Measurements from ENCODE around the gene FDX1.
"Not testable (repeated sequence)": the region's sequence is repeated elsewhere in the genome, so short reads cannot be mapped to it uniquely, and the experiment has no call there.

FDX1 gene, protein sequence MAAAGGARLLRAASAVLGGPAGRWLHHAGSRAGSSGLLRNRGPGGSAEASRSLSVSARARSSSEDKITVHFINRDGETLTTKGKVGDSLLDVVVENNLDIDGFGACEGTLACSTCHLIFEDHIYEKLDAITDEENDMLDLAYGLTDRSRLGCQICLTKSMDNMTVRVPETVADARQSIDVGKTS

DNA sequence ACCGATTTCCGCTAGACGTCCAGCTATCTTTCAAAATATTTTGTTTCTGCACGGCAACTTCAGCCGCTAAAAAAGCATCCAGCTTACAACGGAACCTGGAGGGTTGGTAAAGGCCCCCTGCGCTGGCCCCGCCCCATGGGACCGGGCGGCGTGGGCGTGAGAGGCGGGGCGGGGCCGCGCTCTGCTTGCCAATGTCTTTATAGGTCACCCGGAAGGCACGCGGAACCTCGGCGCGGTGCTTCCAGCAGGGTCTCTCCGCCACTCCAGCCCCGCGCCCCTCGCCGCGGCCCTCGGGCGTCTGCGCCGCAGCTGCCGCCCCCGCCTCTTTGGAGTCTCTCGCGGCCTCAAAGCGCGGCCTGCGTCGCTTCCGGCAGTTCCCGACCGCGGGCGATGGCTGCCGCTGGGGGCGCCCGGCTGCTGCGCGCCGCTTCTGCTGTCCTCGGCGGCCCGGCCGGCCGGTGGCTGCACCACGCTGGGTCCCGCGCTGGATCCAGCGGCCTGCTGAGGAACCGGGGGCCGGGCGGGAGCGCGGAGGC is at the start of gene FDX1:
Gene FDX1, plus strand, starts transcription at position 218 of the 536 bp plus-strand sequence. Its CDS starts 173 bp downstream, at position 391.
- peak; percentile 87 for DNase-seq (ENCODE audit: low spot score)

DNA sequence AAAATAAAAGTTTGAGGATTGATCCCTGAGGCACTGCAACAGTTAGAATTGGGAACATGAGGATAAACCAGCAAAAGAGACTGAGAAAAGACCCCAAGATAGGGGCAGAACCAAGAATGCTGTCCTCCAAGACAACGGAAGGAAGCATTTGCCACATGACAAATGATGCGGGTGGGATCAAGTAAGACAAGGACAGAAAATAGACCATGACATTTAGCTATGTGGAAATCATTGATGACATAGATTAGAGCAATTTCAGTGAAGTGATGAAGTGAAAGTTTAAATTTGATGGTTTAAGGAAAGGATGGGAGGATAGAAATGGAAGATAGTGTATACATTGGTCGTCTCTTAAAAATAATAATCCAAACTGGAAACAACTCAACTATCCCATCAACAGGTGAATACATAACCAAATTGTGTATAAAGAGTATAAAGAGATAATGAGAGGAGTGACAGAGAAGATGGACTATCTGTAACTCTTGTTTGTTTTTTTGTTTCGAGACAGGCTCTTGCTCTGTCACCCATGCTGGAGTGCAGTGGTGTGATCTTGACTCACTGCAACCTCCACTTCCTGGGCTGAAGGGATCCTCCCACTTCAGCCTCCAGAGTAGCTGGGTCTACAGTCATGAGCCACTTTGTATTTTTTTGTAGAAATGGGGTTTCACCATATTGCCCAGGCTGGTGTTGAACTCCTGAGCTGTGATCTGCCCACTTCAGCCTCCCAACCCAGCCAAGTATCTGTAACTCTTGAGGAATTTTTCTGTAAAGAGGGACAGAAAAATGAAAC is 48.7 kb upstream of the FDX1 start:
- no peak for DNase-seq (ENCODE audit: low spot score)

DNA sequence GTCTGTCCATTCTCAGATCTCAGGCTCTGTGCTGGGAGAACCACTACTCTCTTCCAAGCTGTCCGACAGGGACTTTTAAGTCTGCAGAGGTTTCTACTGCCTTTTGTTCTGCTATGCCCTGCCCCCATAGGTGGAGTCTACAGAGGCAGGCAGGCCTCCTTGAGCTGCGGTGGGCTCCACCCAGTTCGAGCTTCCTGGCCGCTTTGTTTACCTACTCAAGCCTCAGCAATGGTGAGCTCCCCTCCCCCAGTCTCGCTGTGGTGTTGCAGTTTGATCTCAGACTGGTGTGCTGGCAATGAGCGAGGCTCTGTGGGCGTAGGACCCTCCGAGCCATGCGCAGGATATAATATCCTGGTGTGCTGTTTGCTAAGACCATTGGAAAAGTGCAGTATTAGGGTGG is 41.5 kb upstream of the FDX1 start:
- DNase-seq (ENCODE audit: low spot score): not testable (repeated sequence)

DNA sequence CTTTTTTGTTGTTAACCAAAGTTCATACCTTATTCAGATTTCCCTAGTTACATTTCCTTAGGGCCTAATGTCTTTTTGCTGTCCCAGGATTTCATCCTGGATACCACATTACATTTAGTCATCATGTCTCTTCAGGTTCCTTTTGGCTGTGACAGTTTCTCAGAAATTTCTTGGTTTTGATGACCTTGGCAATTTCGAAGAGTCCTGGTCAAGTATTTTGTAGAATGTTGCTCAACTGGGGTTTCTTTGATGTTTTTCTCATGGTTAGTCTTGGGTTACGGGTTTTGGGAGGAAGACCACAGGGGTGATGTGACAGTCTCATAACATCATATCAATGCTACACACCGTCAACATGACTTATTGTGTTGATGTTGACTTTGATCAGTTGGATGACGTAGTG is 39.8 kb upstream of the FDX1 start:
- no peak for DNase-seq (ENCODE audit: low spot score)

DNA sequence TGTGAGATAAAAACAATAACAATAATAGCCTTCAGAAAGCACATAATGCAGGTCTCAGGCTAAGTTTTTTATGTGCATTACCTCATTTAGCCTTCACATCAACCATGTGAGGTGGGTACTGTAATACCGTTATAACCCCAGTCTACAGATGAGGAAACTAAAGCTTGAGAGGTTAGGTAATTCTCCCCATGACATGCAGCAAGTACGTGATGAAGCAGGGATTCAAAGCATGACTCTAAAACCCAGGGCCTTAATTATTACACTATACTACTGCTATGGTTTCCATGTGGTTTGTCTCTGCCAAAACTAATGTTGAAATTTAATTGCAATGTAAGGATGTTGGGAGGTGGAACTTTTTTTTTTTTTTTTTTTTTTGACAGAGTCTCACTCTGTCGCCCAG is 37.7 kb upstream of the FDX1 start:
- DNase-seq (ENCODE audit: low spot score): no peak

DNA sequence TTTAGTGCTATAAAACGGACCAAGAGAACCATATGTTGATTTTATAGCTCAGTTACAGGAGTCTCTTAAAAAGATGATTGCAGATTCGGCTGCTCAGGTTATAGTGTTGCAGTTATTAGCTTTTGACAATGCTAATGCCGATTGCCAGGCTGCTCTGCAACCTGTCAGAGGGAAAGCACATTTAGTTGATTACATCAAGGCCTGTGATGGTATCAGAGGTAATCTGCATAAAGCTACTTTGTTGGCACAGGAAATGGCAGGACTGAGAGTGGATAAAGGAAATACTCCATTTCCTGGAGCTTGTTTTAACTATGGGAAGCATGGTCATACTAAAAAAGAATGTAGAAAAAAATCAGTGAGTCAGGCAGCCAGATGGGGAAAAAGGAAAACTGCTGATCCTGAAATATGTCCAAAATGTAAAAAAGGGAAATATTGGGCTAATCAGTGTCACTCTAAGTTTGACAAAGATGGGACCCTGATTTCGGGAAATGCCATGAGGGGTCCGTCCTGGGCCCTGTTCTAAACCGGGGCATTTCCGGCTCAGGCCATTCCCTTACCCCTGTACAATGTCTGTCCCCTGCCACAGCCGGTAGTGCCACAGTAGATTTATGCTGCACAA is 32.0 kb upstream of the FDX1 start:
- DNase-seq (ENCODE audit: low spot score): not testable (repeated sequence)

DNA sequence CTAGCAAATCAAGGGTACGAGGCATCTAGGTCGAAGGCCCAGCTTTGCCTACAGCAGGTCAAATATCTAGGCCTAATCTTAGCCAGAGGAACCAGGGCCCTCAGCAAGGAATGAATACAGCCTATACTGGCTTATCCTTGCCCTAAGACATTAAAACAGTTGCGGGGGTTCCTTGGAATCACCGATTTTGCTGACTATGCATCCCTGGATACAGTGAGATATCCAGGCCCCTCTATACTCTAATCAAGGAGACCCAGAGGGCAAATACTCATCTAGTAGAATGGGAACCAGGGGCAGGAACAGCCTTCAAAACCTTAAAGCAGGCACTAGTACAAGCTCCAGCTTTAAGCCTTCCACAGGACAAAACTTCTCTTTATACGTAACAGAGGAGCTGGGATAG is 26.2 kb upstream of the FDX1 start:
- not testable (repeated sequence) for DNase-seq (ENCODE audit: low spot score)

DNA sequence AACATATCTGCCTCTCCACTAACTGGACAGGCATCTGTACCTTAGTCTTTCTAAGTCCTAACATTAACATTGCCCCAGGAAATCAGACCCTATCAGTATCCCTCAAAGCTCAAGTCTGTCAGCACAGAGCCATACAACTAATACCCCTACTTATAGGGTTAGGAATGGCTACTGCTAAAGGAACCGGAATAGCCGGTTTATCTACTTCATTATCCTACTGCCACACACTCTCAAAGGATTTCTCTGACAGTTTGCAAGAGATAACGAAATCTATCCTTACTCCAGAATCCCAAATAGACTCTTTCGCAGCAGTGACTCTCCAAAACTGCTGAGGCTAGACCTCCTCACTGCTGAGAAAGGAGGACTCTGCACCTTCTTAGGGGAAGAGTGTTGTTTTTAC is 24.1 kb upstream of the FDX1 start:
- not testable (repeated sequence) for DNase-seq (ENCODE audit: low spot score)

DNA sequence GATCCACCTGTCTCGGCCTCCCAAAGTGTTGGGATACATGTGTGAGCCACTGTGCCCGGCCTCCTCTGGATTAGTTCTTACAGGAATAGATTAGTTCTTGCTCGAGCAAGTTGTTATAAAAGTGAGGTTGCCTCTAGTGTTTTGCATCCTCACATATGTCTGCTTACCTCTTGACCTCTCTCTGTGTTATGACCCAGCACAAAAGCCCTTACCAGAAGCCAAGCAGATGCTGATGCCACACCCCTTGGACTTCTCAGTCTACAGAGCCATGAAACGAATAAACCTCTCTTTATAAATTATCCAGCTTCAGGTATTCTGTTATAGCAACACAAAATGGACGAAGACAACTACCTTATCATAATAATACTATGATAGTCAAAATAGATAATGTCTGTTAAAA is 22.4 kb upstream of the FDX1 start:
- DNase-seq (ENCODE audit: low spot score): no peak

DNA sequence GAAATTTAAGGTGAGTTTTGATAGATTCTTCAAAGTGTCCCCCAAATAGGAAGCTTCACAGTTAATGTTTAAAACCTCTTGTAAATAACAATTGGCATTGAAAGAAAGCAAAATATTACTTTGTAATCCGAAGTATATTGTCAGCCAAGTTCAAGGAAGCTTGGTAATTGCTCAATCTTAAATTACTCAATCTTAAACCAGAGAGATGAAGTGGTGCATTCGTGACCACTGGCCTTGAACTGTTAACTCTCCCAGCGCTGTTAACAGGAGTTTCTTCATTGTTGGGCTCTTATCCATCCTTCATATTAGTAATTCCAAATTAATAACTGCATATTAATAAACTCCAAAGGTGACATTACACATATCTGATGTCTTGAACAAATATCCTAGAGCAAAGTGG is 20.6 kb upstream of the FDX1 start:
- DNase-seq (ENCODE audit: low spot score): no peak

DNA sequence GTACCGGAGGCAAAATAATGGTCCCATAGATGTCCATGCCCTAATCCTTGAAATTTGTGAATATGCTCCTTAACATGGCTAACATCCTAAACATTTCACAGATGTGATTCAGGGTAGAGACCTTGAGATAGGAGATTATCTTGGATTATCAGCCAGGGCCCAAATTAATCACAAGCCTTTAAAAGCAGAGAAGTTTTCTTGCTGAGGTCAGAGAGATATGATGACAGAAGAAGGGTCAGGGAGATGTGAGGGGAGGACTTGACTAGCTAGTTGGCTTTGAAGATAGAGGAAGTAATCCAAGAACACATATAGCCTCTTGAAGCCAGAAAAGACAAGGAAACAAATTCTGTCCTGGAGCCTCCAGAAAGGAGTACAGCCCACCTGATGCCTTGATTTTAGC is 19.1 kb upstream of the FDX1 start:
- DNase-seq (ENCODE audit: low spot score): no peak

DNA sequence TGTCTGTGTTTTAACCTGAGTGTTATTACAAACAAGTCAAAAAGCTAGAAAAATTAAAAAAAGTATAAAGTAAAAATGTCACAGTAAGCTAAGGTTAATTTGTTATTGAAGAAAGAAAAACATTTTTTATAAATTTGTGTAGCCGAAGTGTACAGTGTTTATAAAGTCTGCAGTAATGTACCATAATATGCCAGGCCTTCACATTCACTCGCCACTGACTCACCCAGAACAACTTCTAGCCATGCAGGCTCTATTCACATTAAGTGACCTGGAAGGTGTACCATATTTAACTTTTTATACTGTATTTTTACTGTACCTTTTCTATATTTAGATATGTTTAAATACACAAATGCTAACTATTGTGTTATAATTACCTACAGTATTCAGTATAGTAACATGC is 14.7 kb upstream of the FDX1 start:
- DNase-seq (ENCODE audit: low spot score): no peak

DNA sequence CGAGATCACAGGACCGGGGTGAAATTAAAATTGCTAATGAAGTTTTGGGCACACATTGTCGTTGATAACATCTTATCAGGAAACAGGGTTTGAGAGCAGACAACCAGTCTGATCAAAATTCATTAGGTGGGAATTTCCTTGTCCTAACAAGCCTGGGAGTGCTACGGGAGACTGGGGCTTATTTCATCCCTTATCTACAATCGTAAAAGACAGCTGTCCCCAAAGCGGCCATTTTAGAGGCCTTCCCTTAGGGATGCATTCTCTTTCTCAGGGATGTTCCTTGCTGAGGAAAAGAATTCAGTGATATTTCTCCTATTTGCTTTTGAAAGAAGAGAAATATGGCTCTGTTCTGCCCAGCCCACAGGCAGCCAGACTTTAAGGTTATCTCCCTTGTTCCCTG is 8.1 kb upstream of the FDX1 start:
- not testable (repeated sequence) for DNase-seq (ENCODE audit: low spot score)

DNA sequence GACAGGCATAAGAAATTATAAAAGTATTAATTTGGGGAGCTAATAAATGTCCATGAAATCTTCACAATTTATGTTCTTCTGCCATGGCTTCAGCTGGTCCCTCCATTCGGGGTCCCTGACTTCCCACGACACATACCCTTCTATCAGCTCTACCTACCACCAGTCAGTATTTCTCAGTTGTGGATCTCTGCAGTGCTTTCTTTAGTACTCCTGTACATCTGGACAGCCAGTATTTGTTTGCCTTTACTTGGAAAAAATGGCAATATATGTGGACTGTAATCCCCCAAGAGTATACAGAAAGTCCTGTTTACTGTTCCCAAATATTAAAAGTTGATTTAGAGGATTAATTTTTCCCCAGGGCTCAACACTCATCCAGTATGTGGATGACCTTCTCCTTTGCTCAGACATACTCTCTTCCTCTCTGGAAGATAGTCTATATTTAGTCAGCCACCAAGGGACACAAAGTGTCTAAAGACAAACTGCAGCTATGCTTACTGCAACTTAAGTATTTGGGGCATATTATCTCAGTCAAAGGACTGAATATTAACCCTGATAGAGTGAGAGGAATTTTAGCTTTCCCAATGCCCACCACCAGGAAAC is 7.3 kb upstream of the FDX1 start:
- DNase-seq (ENCODE audit: low spot score): no peak

DNA sequence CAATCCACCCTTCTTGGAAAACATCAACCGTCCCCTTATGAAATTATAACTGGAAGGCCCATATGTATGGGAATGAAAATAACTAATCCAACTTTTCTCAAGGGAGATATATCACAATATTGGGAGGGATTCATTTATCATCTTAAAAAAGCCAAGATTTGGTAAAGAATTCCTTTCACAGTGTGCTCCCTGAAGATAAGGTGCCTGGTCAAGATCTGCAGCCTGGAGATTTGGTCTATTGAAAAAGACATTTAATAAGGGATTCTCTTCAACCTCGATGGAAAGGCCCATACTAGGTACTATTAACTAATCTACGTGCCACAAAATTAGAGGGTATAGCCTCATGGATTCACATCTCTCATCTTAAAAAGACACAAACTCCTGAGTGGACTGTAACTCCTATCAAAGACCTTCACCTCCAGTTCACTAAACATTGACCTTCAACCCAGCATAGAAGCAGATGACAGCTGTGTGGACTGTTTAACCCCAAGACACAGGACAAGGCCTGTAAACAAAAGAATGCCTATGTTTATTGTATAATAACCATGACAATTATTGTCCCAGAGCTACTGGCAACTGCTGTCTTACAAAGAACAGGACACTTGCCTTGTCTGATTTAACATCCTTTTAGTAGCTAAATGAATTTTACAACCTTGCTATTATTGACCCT is 4.8 kb upstream of the FDX1 start:
- no peak for DNase-seq (ENCODE audit: low spot score)

DNA sequence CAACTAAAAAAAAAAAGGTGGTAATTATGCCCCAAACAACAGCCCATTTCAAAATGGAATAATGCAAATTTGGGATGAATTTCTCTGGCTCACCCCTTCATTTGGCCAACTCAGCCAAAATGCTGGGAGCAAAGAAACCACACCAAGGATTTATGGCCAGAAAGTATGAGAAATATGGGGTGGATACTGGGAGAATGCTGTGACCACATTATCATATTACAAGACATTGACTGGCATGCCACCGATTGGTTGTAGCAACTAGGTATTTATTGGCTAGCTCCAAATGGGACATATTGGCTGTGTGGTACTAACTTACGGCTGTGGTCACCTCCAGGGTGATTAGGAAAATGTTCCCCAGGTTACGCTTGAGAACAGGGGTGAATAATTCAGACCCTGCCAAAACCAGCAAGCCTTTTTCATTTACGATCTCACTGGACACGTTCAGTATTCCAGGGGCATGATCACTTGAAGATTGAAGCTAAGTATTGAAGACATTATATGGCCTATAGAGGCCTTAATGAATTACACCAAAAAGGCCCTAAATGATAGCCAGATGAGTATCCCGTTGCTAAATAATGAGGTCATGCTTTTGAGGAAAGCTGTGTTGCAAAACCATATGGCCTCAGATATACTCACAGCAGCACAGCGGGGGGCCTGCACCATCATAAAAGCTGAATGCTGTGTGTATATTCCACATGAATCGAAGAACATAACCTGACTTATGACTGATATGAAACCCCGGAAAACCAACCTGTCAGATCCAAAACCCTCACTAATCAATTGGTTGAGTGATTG is 3.8 kb upstream of the FDX1 start:
- DNase-seq (ENCODE audit: low spot score): no peak

DNA sequence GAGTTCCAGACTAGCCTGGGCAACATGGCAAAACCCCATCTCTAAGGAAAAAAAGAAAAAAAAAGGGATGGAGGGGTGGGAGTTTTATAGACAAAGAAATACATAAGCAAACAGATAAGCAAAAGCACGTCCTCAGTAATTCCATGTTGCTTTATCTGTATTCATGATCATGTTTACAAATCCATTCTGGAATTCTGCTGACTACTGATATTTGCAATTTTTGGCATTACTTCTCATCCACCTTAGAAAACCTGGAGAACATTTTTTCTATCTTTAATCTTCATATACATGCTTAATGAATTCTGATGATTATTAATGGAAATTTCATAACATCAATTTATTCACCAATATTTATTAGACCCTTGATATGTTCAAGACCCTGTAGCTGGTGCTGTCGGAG is 1.7 kb upstream of the FDX1 start:
- no peak for DNase-seq (ENCODE audit: low spot score)

DNA sequence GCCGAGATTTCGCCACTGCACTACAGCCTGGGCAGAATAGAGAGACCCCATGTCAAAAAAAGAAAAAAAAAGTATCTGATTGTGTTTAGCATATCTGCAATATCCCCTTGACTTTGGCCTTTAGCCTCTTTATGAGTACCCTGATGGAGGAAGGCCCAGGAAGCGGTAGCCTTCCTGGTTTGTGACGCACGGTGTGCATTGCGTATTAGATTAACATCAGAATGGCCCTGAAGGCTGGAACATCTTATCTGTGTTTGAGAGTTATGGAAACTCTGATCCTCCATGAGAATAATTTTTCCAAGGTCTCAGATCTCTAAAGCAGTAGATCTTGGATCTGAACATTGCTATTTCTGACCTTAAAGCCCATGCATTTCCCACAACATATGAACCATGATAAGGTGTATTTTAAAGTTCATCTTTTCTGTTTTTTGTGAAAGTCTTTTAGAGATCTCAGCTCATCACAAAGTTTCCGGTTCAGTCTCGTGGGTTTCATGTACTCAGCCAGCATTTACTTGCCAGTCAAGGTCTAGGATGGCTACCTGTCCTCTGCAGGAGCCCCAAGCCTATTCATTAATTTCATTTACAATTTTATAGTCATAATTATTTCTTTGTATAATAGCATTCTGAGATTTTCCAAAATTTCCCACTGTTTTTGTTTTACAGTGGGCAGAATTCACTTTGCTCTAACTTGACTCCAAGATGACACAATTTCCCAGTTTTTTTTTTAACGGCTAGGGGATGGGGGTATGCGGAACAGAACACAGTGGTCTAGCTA is 605 bp upstream of the FDX1 start:
- DNase-seq (ENCODE audit: low spot score): no peak

DNA sequence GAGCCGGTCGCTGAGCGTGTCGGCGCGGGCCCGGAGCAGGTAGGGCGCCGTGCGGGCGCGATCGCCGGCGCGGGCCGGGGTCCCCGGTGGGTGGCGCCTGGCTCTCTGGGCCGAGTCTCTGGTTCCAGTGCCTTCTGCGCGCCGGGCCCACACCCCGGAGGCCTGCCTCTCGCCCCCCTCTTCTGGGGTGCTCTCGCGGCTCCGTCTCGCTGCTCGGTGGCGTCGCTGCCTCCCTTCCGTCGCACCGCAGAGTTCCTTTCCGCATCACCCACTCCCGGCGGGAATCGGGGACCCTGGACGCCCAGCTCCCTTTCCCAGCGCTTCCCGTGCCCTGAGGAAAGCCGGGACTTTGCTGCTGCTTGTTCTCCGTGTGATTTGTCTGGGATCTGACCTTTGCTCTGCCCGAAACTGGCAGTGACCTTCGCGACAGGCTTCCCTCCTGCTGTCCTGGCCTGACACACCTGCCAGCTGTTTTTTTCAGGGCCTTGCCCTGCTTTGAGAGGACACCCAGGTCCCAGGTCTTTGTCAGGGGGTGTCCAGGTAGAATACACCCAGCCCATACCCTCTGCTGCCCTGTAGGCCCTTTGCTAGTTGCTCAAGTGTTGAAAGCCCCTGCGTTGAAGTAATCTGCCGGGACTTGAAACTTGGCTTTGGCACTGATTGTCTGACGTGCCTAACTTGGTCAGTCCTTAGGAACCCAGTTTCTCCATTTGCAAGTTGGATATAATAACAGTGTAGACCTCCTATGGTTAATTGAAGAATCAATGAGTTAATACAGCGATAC is 711 bp downstream of the FDX1 start:
- no peak for DNase-seq (ENCODE audit: low spot score)

Measured in activated CD4-positive, alpha-beta T cell treated with anti-CD3 and anti-CD28 coated beads, Interleukin-2, Interleukin-4, amounts not matched to agents 100 ng/mL and 50 ng/mL, durations not matched to agents 16 hours and 8 hours (primary cell).